Right lobe of liver (tissue), 6 donors: ENCODE results near the gene FRMPD2. TPM values are rescaled to one million over a fixed set of nuclear protein-coding genes. Genes with fewer than 3 reads are reported as not detected.

Experiments used
- ATAC-seq, 4 donors: fragments of 200-7000 bp; cut with Tn5 transposase; one replicate each; pipeline ENCODE4 v1.9.1; 2020; ENCODE audit warnings: mild to moderate bottlenecking in 4 of 4, moderate library complexity in 4 of 4
- DNase-seq, 3 donors: peaks; one replicate each; pipeline ENCODE4 v3.0.0-alpha.2; 2020
- H3K27ac ChIP-seq, 3 donors: fragments of 200-600 bp; one replicate each; pipeline ENCODE4 v1.8.0; 2022
- H3K27me3 ChIP-seq, 2 donors: fragments of 200-600 bp; one replicate each; pipeline ENCODE4 v1.8.0; 2022
- H3K36me3 ChIP-seq, 4 donors: fragments of 200-600 bp; sonication (generic) in 1 of 4; one replicate each; pipeline versions ENCODE4 v1.5.1 to v1.8.0; 2017 to 2022; ENCODE audit warnings: control low read depth in 1 of 4
- H3K4me1 ChIP-seq, 4 donors: fragments of 200-600 bp; sonication (generic) in 1 of 4; one replicate each; pipeline versions ENCODE4 v1.5.1 to v1.8.0; 2017 to 2022; ENCODE audit warnings: control low read depth in 1 of 4
- H3K4me3 ChIP-seq, 3 donors: fragments of 200-600 bp; one replicate each; pipeline ENCODE4 v1.8.0; 2022
- H3K9me3 ChIP-seq, 4 donors: fragments of 200-600 bp; sonication (generic) in 1 of 4; one replicate each; pipeline versions ENCODE4 v1.5.1 to v1.8.0; 2017 to 2022; ENCODE audit warnings: control low read depth in 1 of 4
- CTCF ChIP-seq, 4 donors: fragments of 200-600 bp in 3 of 4; fragments of 450-650 bp in 1 of 4; IDR thresholded peaks; one replicate each; pipeline versions ENCODE4 v1.5.1 to v1.8.0; 2016 to 2022; ENCODE audit warnings: antibody characterized with exemption in 4 of 4, mild to moderate bottlenecking in 2 of 4
- POLR2A ChIP-seq: fragments of 450-650 bp; IDR thresholded peaks from one replicate; pipeline ENCODE4 v1.6.1; 2017; ENCODE audit warnings: antibody characterized with exemption, mild to moderate bottlenecking
- WGBS: methylation state at CpG from one replicate; pipeline ENCODE4 v1.1.6; 2018; ENCODE audit warnings: low coverage, low lambda C conversion rate; ENCODE audit not compliant: insufficient coverage; ENCODE audit errors: missing lambda C conversion rate; 5-methylcytosine and 5-hydroxymethylcytosine counted together
- intact Hi-C, 2 donors: fragments of 100-400 bp; cut with DNase I; formaldehyde crosslinking; loops; one replicate each; pipeline versions ENCODE4 v1.11.2 to v1.14.1; 2022
- total RNA-seq, 6 experiments: library from RNA; depleted of rRNA in 2 of 6; stranded (reverse); fragments of >200 nt in 2 of 6; fragmentation: NEBNext Ultra II Directional in 3 of 6; extraction: Animal tissue kit (Norgen Biotek cat#: 25700) in 3 of 6; gene quantifications; one replicate each; pipeline versions ENCODE4 v1.1.0 to v1.2.4, GENCODE V29; 2016 to 2023
- donor health status: DM: no; HTN: yes; CAD: no.
- donor health status: DM: no; HTN: no; CAD: no.
- donor health status: DM: no; HTN: no; CAD: no.
- donor health status: DM: no; HTN: yes; CAD: no.
- donor health status: DM: no; HTN: yes; CAD: no.

FRMPD2 gene
- total RNA-seq, 6 experiments from 2014 or later = not detected

- Histone ChIP-seq H3K9me3 (no peaks in the 10 kb centered on the region), H3K4me3 (no peak overlapping the region), H3K27me3 (no peaks in the 10 kb centered on the region), H3K27ac (no peak overlapping the region), H3K4me1 (peaks cover 0 to 17% (median 2%) of the 10 kb centered on the region in 4 donors), H3K36me3 (no peaks in the 10 kb centered on the region)
- DNase-seq = no peak
- WGBS = 96% methylated on average over 2 of the region's 2 CpGs
- intact Hi-C loops = no loop called here
- ATAC-seq = no peak
- TF ChIP-seq CTCF (IDR thresholded peaks at IDR 0.05) (no peak), POLR2A (no peak)
Measured at GRCh38 chr10:48314107-48314506, 39.6 kb upstream of the FRMPD2 start.

DNA sequence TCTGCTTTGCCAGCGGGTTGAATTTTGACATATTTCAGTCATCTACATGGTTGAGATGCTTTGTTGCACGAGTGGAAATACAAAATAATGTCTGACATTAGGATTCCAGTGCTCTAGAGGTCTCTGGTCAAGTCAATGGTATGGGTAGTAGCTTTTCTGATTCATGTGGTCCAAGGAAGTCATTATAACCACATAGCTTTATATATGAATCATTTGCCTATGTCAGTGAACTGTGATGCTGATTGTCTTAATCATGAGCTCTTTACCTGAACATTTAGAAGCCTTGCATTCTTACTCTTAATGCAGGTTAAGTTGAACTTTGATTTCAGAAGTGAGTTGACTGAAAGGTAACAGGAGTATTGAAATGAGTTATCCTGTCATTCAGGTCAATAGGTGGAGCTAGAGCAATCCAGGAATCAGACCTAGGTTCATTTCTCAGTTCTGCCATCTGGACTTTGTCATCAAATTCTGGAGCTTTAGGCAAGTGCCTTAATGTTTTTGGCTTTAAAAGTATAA, 35.3 kb upstream of the FRMPD2 start:
- ATAC-seq (peak; percentile 42 to 53 (median 47)), DNase-seq (no peak)
- peak overlapping the region in 1 of 3 donors; percentile 29 for H3K27ac ChIP-seq
- no peaks in the 10 kb centered on the region for H3K27me3 ChIP-seq
- no peaks in the 10 kb centered on the region for H3K36me3 ChIP-seq
- H3K4me3 ChIP-seq = no peak overlapping the region
- WGBS = 51% methylated on average over 2 of the region's 2 CpGs
- intact Hi-C loops = no loop called here
- H3K9me3 ChIP-seq = no peaks in the 10 kb centered on the region
- H3K4me1 ChIP-seq = peaks cover 0 to 21% (median 2%) of the 10 kb centered on the region in 4 donors
- TF ChIP-seq CTCF (IDR thresholded peaks at IDR 0.05) (peak; percentile 28 to 63 (median 40)), POLR2A (no peak)

DNA sequence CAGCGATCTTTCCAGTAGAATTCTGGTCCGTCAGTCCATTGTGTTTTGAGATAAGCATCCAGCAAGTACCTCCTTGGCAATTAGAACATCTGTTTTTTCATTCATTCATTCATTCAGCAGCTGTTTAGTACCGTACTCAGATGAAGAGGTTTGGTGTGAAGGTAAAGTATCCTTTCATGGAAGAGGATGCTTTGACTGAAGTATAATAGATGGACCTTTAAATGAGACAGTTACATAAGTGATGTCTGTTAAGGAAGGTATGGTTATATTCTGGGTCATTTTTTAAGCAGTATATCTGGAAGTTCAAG, 33.2 kb upstream of the FRMPD2 start:
- Histone ChIP-seq H3K27ac (peak overlapping the region in 1 of 3 donors; percentile 97), H3K27me3 (no peaks in the 10 kb centered on the region), H3K36me3 (no peaks in the 10 kb centered on the region), H3K9me3 (no peaks in the 10 kb centered on the region), H3K4me1 (peaks cover 0 to 21% (median 2%) of the 10 kb centered on the region in 4 donors), H3K4me3 (peak overlapping the region in 2 of 3 donors; percentile 81 to 83)
- TF ChIP-seq POLR2A (no peak), CTCF (IDR thresholded peaks at IDR 0.05) (no peak)
- intact Hi-C loops = no loop called here
- DNase-seq (no peak), ATAC-seq (no peak)
- 15% methylated on average over 3 of the region's 3 CpGs for WGBS

GRCh38 chr10:48306870-48307710, 32.6 kb upstream of the FRMPD2 start:
- DNase-seq = peak in 2 of 3 donors; percentile 74 to 76
- WGBS = 2% methylated on average over 9 of the region's 70 CpGs

More at GRCh38 chr10:48306870-48307710, 32.6 kb upstream of the FRMPD2 start:
- no peaks in the 10 kb centered on the region for H3K36me3 ChIP-seq
- TF ChIP-seq POLR2A (no peak), CTCF (IDR thresholded peaks at IDR 0.05) (no peak)
- H3K4me1 ChIP-seq = peaks cover 0 to 21% (median 2%) of the 10 kb centered on the region in 4 donors
- ATAC-seq = peak; percentile 50 to 76 (median 60)
- H3K27ac ChIP-seq = peak overlapping the region; percentile 91 to 97 (median 95)
- no peaks in the 10 kb centered on the region for H3K9me3 ChIP-seq
- intact Hi-C loops = no loop called here
- H3K27me3 ChIP-seq = no peaks in the 10 kb centered on the region
- H3K4me3 ChIP-seq = peak overlapping the region; percentile 79 to 83 (median 81)
